ENCODE data around the gene MTCP1. TPM values are rescaled to one million over a fixed set of nuclear protein-coding genes. Genes with fewer than 3 reads are reported as not detected.

Gene MTCP1
- polyA plus RNA-seq, 3 donors: 1.3 to 23.3 (median 14.8) TPM

DNA sequence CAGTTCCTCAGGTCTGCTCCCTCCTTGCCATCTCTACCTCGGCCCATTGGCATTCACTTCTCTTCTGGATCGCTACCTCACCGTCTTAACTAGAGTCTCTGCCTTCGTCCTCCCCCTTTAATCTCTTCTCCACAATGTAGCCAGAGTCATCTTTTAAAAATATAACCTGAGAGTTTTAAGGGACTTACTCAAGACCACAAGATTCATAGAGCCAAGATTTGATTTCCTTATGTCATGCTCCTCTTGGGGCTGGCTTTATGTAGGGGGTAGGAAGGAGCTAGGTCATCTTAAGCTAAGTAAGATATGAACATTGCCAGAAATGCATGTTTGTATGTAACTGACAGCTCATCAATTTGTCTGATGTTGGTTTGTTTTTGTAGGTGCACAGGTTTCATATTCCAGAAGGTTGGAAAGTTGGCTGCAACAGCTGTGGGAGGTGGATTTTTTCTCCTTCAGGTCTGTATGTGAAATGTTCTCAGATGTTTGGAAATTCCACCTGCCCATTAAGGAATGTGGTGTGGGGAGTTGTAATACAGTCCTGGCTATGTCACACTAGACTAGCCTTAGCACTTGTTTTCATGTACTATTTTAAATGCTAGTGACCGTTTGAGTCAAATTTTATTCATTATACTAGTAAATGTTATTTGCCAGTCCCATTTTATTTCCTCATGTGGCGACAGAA, 24.7 kb downstream of the MTCP1 start:
- Mint-ChIP-seq H3K36me3 (peaks cover 29 to 34% of the 10 kb centered on the region in 2 donors), H3K9me3 (peaks cover 0 to 1% (median 0%) of the 10 kb centered on the region in 7 donors), H3K27ac (peak overlapping the region in 1 of 7 donors; percentile 15), H3K27me3 (ENCODE audit: low read depth in 3 of 3) (peaks cover 0 to 2% (median 0%) of the 10 kb centered on the region in 3 donors), H3K4me3 (no peak overlapping the region), H3K4me1 (no peaks in the 10 kb centered on the region)
- no peak overlapping the region for H3K27ac ChIP-seq (ENCODE audit: low read depth in 1 of 2, low read length in 2 of 2)
- no peaks in the 10 kb centered on the region for H4K20me1 ChIP-seq (ENCODE audit: insufficient read depth, low read length)
- H3K4me1 ChIP-seq (ENCODE audit: control insufficient read depth in 1 of 2, insufficient read depth in 2 of 2, low read length in 2 of 2): no peaks in the 10 kb centered on the region
- no peaks in the 10 kb centered on the region for H3K27me3 ChIP-seq (ENCODE audit: control insufficient read depth in 2 of 2, insufficient read depth in 2 of 2, low read length in 2 of 2)
- H3K4me2 ChIP-seq (replicated peaks; ENCODE audit: extremely low read depth, low read length, poor library complexity, severe bottlenecking): no peak overlapping the region
- no peak for DNase-seq
- no peak overlapping the region for H2AFZ ChIP-seq (ENCODE audit: insufficient read depth, low read depth, low read length, poor library complexity, severe bottlenecking)
- H3K9me3 ChIP-seq (replicated peaks in 1 of 2; ENCODE audit: control insufficient read depth in 1 of 2, insufficient read depth in 1 of 2, low read length in 2 of 2): no peaks in the 10 kb centered on the region
- intact Hi-C loops (cut with micrococcal nuclease): no loop called here
- no peak overlapping the region for H3K9ac ChIP-seq (ENCODE audit: insufficient read depth, low read length, poor library complexity, severe bottlenecking)
- H3K36me3 ChIP-seq (replicated peaks in 1 of 2; ENCODE audit: control insufficient read depth in 1 of 2, insufficient read depth in 2 of 2, low read length in 2 of 2): peaks cover 9 to 30% of the 10 kb centered on the region in 2 donors
- no peak overlapping the region for H3K4me3 ChIP-seq (replicated peaks in 1 of 3; ENCODE audit: low read depth in 2 of 3, low read length in 3 of 3)
- H3K79me2 ChIP-seq (ENCODE audit: insufficient read depth, low read length): no peaks in the 10 kb centered on the region
- no CpG with 5 or more reads among the region's 6 CpGs for WGBS (ENCODE audit: insufficient coverage)
- TF ChIP-seq, protein P1, sequence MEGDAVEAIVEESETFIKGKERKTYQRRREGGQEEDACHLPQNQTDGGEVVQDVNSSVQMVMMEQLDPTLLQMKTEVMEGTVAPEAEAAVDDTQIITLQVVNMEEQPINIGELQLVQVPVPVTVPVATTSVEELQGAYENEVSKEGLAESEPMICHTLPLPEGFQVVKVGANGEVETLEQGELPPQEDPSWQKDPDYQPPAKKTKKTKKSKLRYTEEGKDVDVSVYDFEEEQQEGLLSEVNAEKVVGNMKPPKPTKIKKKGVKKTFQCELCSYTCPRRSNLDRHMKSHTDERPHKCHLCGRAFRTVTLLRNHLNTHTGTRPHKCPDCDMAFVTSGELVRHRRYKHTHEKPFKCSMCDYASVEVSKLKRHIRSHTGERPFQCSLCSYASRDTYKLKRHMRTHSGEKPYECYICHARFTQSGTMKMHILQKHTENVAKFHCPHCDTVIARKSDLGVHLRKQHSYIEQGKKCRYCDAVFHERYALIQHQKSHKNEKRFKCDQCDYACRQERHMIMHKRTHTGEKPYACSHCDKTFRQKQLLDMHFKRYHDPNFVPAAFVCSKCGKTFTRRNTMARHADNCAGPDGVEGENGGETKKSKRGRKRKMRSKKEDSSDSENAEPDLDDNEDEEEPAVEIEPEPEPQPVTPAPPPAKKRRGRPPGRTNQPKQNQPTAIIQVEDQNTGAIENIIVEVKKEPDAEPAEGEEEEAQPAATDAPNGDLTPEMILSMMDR (IDR thresholded peaks at IDR 0.05): no peak

DNA sequence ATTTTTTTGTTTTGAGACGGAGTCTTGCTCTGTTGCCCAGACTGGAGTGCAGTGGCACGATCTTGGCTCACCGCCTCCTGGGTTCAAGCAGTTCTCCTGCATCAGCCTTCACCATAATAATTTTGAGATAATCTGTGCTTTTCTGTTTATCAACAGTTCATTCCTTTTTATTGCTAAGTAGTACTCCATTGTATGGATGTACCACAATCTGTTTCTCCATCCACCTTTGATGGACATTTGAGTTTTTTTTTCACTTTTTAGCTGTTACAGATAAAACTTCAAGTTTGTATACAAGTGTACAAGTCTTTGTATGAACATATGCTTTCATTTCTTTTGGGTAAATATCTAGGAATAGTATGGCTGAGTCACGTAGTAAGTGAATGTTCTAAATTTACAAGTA, 35.2 kb downstream of the MTCP1 start:
- Mint-ChIP-seq H3K36me3 (peaks cover 26 to 29% of the 10 kb centered on the region in 2 donors), H3K4me1 (peaks cover 3% of the 10 kb centered on the region), H3K4me3 (no peak overlapping the region), H3K9me3 (peaks cover 0 to 8% (median 2%) of the 10 kb centered on the region in 7 donors), H3K27ac (no peak overlapping the region), H3K27me3 (ENCODE audit: low read depth in 3 of 3) (no peaks in the 10 kb centered on the region)
- H3K4me3 ChIP-seq (replicated peaks in 1 of 3; ENCODE audit: low read depth in 2 of 3, low read length in 3 of 3): no peak overlapping the region
- no peak overlapping the region for H2AFZ ChIP-seq (ENCODE audit: insufficient read depth, low read depth, low read length, poor library complexity, severe bottlenecking)
- no peaks in the 10 kb centered on the region for H4K20me1 ChIP-seq (ENCODE audit: insufficient read depth, low read length)
- no peaks in the 10 kb centered on the region for H3K4me1 ChIP-seq (ENCODE audit: control insufficient read depth in 1 of 2, insufficient read depth in 2 of 2, low read length in 2 of 2)
- H3K9ac ChIP-seq (ENCODE audit: insufficient read depth, low read length, poor library complexity, severe bottlenecking): no peak overlapping the region
- TF ChIP-seq, protein P1 (IDR thresholded peaks at IDR 0.05): no peak
- intact Hi-C loops (cut with micrococcal nuclease): no loop called here
- peaks cover 7 to 21% of the 10 kb centered on the region in 2 donors for H3K36me3 ChIP-seq (replicated peaks in 1 of 2; ENCODE audit: control insufficient read depth in 1 of 2, insufficient read depth in 2 of 2, low read length in 2 of 2)
- H3K27ac ChIP-seq (ENCODE audit: low read depth in 1 of 2, low read length in 2 of 2): no peak overlapping the region
- no peaks in the 10 kb centered on the region for H3K9me3 ChIP-seq (replicated peaks in 1 of 2; ENCODE audit: control insufficient read depth in 1 of 2, insufficient read depth in 1 of 2, low read length in 2 of 2)
- DNase-seq: no peak
- H3K79me2 ChIP-seq (ENCODE audit: insufficient read depth, low read length): peaks cover 24% of the 10 kb centered on the region
- no CpG with 5 or more reads among the region's 4 CpGs for WGBS (ENCODE audit: insufficient coverage)
- H3K27me3 ChIP-seq (ENCODE audit: control insufficient read depth in 2 of 2, insufficient read depth in 2 of 2, low read length in 2 of 2): no peaks in the 10 kb centered on the region
- H3K4me2 ChIP-seq (replicated peaks; ENCODE audit: extremely low read depth, low read length, poor library complexity, severe bottlenecking): no peak overlapping the region
